HG02981 (cell line): ENCODE results near the gene CD300LB.
A peak's percentile ranks its signal among the peaks of the same experiment; 100 is the strongest.
"Not testable (repeated sequence)": the region's sequence is repeated elsewhere in the genome, so short reads cannot be mapped to it uniquely, and the experiment has no call there.

ENCODE experiments used
- ATAC-seq: cut with Tn5 transposase; IDR thresholded peaks from one replicate; pipeline ENCODE4 v1.9.1; 2021; ENCODE audit warnings: mild to moderate bottlenecking, moderate library complexity; ENCODE audit not compliant: unreplicated experiment

Gene CD300LB

GRCh38 chr17:74527081-74527480 lies 4.2 kb downstream of the CD300LB start:
- no peak for ATAC-seq

- ATAC-seq, result no peak
Observed at GRCh38 chr17:74526681-74527080, 4.6 kb downstream of the CD300LB start.

- no peak for ATAC-seq
Observed at GRCh38 chr17:74525781-74526288, 5.4 kb downstream of the CD300LB start.

- ATAC-seq, result no peak
Observed at GRCh38 chr17:74525465-74525725, 5.9 kb downstream of the CD300LB start.

- no peak for ATAC-seq
Observed at GRCh38 chr17:74524653-74525464, 6.4 kb downstream of the CD300LB start.

GRCh38 chr17:74523308-74523707 lies 8.0 kb downstream of the CD300LB start:
- ATAC-seq, result no peak

GRCh38 chr17:74522381-74523105 lies 8.7 kb downstream of the CD300LB start:
- no peak for ATAC-seq

- no peak for ATAC-seq
Observed at GRCh38 chr17:74521701-74522201, 9.5 kb downstream of the CD300LB start.

GRCh38 chr17:74520790-74521480 lies 10.3 kb downstream of the CD300LB start:
- no peak for ATAC-seq

- ATAC-seq, result no peak
Observed at GRCh38 chr17:74520016-74520434, 11.2 kb downstream of the CD300LB start.

- ATAC-seq, result not testable (repeated sequence)
Observed at GRCh38 chr17:74518413-74518981, 12.8 kb downstream of the CD300LB start.

GRCh38 chr17:74516561-74517328 lies 14.5 kb downstream of the CD300LB start:
- ATAC-seq, result no peak

GRCh38 chr17:74515941-74516340 lies 15.3 kb downstream of the CD300LB start:
- ATAC-seq, result no peak

GRCh38 chr17:74514632-74515334 lies 16.5 kb downstream of the CD300LB start:
- ATAC-seq, result no peak

GRCh38 chr17:74513987-74514631 lies 17.2 kb downstream of the CD300LB start:
- no peak for ATAC-seq

- ATAC-seq, result peak; percentile 53
Observed at GRCh38 chr17:74512624-74513091, 18.6 kb downstream of the CD300LB start.

GRCh38 chr17:74512036-74512435 lies 19.2 kb downstream of the CD300LB start:
- no peak for ATAC-seq

- no peak for ATAC-seq
Observed at GRCh38 chr17:74508156-74508555, 23.1 kb downstream of the CD300LB start.

- ATAC-seq, result not testable (repeated sequence)
Observed at GRCh38 chr17:74503949-74504348, 27.3 kb downstream of the CD300LB start.
